HG02840 (cell line): ENCODE measurements around the gene HTT-AS.
A peak's percentile ranks its signal among the peaks of the same experiment; 100 is the strongest.

Experiments used
- ATAC-seq: cut with Tn5 transposase; IDR thresholded peaks from one replicate; pipeline ENCODE4 v1.9.1; 2021; ENCODE audit warnings: mild to moderate bottlenecking, moderate library complexity, moderate number of reproducible peaks; ENCODE audit not compliant: unreplicated experiment, low FRiP score

Gene HTT-AS

DNA sequence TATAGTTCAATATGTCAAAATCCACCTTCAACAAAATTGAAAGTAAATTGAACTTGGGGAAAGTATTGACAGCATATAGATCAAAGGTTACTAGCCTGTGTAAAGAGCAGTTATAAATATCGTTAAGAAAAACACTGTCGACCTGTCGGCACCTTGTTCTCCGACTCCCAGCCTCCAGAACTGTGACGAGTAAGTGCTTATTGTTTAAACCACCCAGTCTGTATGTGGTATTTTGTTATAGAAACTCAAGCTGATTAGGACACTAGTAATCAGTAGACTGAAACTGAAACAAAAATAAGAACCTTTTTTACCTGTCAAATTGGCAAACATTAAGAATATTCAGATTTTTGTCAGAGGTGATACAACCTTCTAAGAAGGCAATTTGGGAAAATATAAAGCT lies 17.1 kb upstream of the HTT-AS start:
- no peak for ATAC-seq

DNA sequence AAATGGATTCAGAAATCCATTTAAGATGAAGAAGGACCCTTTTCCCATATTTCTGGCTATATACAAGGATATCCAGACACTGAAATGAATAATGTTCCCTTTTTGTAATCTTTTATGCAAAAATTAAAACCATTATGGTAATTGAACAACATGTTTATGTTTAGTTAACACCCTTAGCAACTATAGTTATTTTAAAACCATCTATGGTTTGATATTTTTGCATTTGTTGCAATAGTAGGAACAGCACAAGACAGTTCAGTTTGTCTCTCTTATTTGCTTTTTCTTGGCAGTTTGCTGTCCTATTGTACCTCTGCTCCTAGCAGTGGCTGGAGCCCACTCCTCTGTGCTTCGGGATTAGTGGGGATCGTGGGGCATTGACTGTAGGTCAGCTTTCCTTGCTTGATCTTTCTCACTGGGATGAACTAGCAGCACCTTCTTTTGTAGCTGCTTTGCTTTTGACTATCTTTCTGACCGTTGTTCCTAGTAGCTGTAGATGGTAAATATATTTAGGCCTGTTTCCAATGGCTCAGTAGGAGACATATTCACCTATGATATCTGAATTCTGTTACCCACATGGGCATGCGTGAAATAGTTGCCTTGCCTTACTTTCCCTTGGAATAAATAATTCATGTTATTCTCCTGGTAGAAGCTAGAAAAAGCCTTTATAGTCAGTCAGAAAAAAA lies 12.9 kb upstream of the HTT-AS start:
- no peak for ATAC-seq

- ATAC-seq: no peak
Observed at GRCh38 chr4:3085948-3086670, 11.8 kb upstream of the HTT-AS start.

GRCh38 chr4:3083732-3084131 lies 9.4 kb upstream of the HTT-AS start:
- ATAC-seq: no peak

GRCh38 chr4:3082925-3083515 lies 8.7 kb upstream of the HTT-AS start:
- ATAC-seq: no peak

- ATAC-seq: no peak
Observed at GRCh38 chr4:3079694-3080123, 5.4 kb upstream of the HTT-AS start.

DNA sequence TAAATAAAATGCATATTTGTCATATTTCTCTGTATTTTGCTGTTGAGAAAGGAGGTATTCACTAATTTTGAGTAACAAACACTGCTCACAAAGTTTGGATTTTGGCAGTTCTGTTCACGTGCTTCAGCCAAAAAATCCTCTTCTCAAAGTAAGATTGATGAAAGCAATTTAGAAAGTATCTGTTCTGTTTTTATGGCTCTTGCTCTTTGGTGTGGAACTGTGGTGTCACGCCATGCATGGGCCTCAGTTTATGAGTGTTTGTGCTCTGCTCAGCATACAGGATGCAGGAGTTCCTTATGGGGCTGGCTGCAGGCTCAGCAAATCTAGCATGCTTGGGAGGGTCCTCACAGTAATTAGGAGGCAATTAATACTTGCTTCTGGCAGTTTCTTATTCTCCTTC lies 3.5 kb upstream of the HTT-AS start:
- no peak for ATAC-seq

- no peak for ATAC-seq
Observed at GRCh38 chr4:3075652-3075981, 1.3 kb upstream of the HTT-AS start.

DNA sequence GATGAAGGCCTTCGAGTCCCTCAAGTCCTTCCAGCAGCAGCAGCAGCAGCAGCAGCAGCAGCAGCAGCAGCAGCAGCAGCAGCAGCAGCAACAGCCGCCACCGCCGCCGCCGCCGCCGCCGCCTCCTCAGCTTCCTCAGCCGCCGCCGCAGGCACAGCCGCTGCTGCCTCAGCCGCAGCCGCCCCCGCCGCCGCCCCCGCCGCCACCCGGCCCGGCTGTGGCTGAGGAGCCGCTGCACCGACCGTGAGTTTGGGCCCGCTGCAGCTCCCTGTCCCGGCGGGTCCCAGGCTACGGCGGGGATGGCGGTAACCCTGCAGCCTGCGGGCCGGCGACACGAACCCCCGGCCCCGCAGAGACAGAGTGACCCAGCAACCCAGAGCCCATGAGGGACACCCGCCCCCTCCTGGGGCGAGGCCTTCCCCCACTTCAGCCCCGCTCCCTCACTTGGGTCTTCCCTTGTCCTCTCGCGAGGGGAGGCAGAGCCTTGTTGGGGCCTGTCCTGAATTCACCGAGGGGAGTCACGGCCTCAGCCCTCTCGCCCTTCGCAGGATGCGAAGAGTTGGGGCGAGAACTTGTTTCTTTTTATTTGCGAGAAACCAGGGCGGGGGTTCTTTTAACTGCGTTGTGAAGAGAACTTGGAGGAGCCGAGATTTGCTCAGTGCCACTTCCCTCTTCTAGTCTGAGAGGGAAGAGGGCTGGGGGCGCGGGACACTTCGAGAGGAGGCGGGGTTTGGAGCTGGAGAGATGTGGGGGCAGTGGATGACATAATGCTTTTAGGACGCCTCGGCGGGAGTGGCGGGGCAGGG lies 711 bp upstream of the HTT-AS start:
- ATAC-seq: peak; percentile 4

GRCh38 chr4:3073158-3074077 lies 920 bp downstream of the HTT-AS start:
- peak; percentile 25 for ATAC-seq

- no peak for ATAC-seq
Observed at GRCh38 chr4:3071811-3072210, 2.5 kb downstream of the HTT-AS start.

DNA sequence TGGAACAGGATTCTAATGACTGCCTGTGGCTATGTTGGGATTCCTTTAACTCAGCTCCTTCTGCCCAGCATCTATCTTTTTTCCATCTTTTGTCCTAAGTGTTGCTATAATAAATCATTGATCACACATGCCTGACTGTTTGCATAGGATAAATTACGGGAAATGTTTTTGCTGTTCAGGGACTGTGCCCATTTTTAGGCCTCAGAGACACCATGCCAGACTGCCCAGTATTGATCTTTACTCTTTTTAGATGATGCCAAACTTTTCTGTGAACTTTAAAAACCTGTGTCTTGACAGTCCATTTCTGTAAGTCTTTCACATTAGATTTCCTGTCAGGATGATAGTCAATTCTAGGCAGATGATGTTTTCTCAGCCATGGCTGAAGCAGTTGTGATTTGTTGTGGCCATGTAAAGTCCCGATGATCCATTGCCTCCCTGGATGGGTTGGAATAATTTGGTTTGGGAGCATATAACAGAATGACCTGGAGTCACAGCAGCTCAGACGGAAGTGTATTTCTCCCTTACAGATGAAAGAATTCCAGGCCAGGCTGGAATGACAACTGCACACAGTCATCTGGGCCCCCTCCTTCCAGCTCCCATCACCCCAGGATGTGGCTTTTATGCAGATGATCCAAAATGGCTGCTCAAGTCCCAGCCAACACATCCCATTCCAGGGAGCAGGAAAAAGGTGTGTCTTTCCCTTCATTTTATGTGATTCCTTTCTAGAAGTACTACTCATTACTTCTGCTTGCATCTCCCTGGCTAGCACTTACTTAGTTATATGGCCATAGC lies 3.4 kb downstream of the HTT-AS start:
- ATAC-seq: no peak

- ATAC-seq: no peak
Observed at GRCh38 chr4:3069661-3070199, 4.6 kb downstream of the HTT-AS start.

GRCh38 chr4:3067473-3068001 lies 6.8 kb downstream of the HTT-AS start:
- no peak for ATAC-seq

DNA sequence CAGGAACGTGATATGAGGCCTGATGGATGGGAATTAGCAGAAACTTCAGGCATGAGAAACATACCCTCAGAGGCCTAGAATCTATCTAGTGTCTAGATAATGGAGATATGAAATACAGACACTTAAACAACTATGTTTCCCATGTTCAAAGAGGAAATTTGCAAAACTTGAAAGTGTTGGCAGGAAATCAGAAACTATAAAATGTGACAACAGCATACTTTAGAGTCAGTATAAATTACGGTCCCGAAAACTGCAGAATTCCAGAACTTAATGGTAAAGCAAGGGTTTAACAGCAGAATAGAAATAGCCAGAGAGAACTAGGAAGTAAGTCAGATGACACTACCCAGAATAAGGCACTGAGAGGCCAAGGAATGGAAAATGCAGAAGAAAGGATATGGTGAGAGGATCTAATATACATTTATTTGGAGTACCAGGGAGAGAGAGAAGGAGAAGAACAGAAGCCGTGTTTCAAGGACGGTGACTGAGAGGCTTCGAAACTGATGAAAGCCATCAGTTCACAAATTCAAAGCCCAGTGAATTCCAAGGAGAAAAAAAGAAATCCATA lies 7.4 kb downstream of the HTT-AS start:
- ATAC-seq: no peak

DNA sequence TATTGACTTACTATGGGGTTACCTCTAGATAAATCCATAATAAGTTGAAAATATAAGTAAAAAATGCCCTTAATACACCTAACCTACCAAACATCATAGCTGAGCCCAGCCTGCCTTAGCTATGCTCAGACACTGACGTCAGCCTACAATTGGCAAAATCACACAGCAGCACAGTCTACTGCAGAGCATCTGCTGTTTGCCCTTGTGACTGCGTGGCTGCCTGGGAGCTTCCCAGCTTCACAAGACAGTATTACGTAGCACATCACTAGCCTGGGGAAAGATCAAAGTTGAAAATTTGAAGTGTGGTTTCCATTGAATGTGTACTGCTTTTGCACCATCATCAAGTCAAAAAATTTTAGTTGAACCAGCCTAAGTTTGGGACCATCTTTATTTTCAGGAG lies 8.8 kb downstream of the HTT-AS start:
- ATAC-seq: no peak

DNA sequence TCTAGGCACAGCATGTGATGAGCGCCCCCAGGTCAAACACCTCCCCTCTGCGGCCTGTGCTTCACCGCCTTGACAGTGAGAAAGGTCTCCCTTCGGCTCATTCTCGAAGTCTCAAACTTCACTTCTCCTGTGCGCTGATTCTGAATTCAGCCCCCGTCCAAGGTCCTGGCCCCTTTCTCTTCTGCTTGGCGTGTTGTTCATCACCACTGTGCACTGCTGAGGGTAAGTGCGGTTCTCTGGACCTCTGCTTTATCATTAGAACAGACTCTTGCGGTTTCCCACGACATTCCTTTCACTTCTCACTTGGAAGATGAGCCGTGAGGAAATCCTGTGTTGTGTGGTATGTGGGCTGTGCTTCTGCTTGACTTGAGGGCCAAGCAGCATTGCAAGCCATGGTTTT lies 11.9 kb downstream of the HTT-AS start:
- no peak for ATAC-seq

DNA sequence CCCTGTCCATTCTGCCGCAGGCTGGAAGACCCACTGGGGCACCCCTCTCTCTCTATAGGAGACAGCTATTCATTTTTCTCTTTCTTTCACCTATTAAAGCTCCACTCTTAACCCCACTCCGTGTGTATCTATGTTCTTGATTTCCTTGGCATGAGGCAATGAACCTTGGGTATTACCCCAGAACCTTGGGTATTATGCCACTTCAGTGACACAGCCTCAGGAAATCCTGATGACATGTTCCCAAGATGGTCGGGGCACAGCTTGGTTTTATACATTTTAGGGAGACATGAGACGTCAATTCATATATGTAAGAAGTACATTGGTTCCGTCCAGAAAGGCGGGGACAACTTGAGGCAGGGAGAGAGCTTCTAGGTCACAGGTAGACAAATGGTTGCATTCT lies 13.4 kb downstream of the HTT-AS start:
- ATAC-seq: no peak
